NT2/D1 (cell line): ENCODE measurements around the gene LILRA2.
A peak's percentile ranks its signal among the peaks of the same experiment; 100 is the strongest.

Experiments
- DNase-seq: peaks from one replicate; pipeline ENCODE4 v3.0.0-alpha.2; 2011; ENCODE audit warnings: low read depth, low spot score
- H3K27me3 ChIP-seq: 2 replicates; pipeline ENCODE4 v1.6.0; 2011; ENCODE audit warnings: mild to moderate bottlenecking; ENCODE audit not compliant: insufficient read length, insufficient read depth
- H3K36me3 ChIP-seq: 2 replicates; pipeline ENCODE4 v1.6.1; 2011; ENCODE audit warnings: mild to moderate bottlenecking, low read length, mixed read lengths; ENCODE audit not compliant: insufficient read depth, insufficient read length
- H3K4me1 ChIP-seq: 2 replicates; pipeline ENCODE4 v1.5.1; 2011; ENCODE audit not compliant: insufficient read depth, insufficient read length
- H3K4me3 ChIP-seq: 2 replicates; pipeline ENCODE4 v1.5.1; 2011; ENCODE audit warnings: low read depth; ENCODE audit not compliant: insufficient read length
- H3K9ac ChIP-seq: 2 replicates; pipeline ENCODE4 v1.6.0; 2011; ENCODE audit warnings: low read depth; ENCODE audit not compliant: insufficient read length
- H3K9me3 ChIP-seq: 2 replicates; pipeline ENCODE4 v1.5.1; 2011; ENCODE audit warnings: mild to moderate bottlenecking, low read length; ENCODE audit not compliant: insufficient read depth
- SUZ12 ChIP-seq: IDR thresholded peaks from 2 replicates; pipeline ENCODE4 v1.6.1; 2011; ENCODE audit not compliant: insufficient read length, insufficient read depth; ENCODE audit errors: extremely low read depth
- YY1 ChIP-seq: IDR thresholded peaks from 2 replicates; pipeline ENCODE4 v1.6.1; 2011; ENCODE audit not compliant: insufficient read length, insufficient read depth
- ZNF274 ChIP-seq: IDR thresholded peaks from 2 replicates; pipeline ENCODE4 v1.6.1; 2011; ENCODE audit warnings: mild to moderate bottlenecking, low read depth, low read length

Gene LILRA2

GRCh38 chr19:54535601-54536000 lies 38.0 kb upstream of the LILRA2 start:
- no peak for DNase-seq
- Histone ChIP-seq H3K9me3 (no peaks in the 10 kb centered on the region), H3K9ac (no peak overlapping the region), H3K4me1 (no peaks in the 10 kb centered on the region), H3K27me3 (no peaks in the 10 kb centered on the region), H3K36me3 (no peaks in the 10 kb centered on the region), H3K4me3 (no peak overlapping the region)
- no peak for TF ChIP-seq SUZ12
- no peak for TF ChIP-seq ZNF274
- no peak for TF ChIP-seq YY1

DNA sequence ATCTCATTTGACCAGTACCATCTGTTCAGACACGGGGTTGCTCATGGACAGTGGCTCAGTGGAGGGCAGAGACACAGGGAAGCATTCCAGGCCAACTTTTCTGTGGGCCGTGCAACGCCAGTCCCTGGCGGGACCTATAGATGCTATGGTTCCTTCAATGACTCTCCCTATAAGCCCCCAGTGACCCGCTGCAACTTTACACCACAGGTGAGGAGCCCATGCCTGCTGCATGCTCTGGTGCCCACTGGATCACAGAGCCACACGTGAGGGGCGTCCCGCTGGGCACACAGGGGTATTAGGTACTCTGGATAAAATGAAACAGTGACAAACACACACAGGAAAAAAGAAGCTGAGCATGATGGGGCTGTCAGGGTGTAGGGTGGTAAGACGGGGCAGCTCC lies 36.6 kb upstream of the LILRA2 start:
- Histone ChIP-seq H3K36me3 (no peaks in the 10 kb centered on the region), H3K27me3 (no peaks in the 10 kb centered on the region), H3K9me3 (no peaks in the 10 kb centered on the region), H3K9ac (no peak overlapping the region), H3K4me1 (peaks cover 5% of the 10 kb centered on the region), H3K4me3 (no peak overlapping the region)
- TF ChIP-seq SUZ12 (no peak), ZNF274 (no peak), YY1 (no peak)
- no peak for DNase-seq

GRCh38 chr19:54541712-54542111 lies 31.9 kb upstream of the LILRA2 start:
- H3K9ac ChIP-seq = no peak overlapping the region
- H3K36me3 ChIP-seq = no peaks in the 10 kb centered on the region
- peaks cover 5% of the 10 kb centered on the region for H3K4me1 ChIP-seq
- H3K9me3 ChIP-seq = no peaks in the 10 kb centered on the region
- no peaks in the 10 kb centered on the region for H3K27me3 ChIP-seq
- TF ChIP-seq YY1 (no peak), SUZ12 (no peak), ZNF274 (no peak)
- H3K4me3 ChIP-seq = no peak overlapping the region
- peak; percentile 2 for DNase-seq

GRCh38 chr19:54548806-54549205 lies 24.8 kb upstream of the LILRA2 start:
- Histone ChIP-seq H3K4me1 (no peaks in the 10 kb centered on the region), H3K27me3 (no peaks in the 10 kb centered on the region), H3K9me3 (no peaks in the 10 kb centered on the region), H3K4me3 (no peak overlapping the region), H3K36me3 (no peaks in the 10 kb centered on the region), H3K9ac (no peak overlapping the region)
- DNase-seq = no peak
- TF ChIP-seq ZNF274 (no peak), YY1 (no peak), SUZ12 (no peak)

GRCh38 chr19:54549224-54549623 lies 24.4 kb upstream of the LILRA2 start:
- no peaks in the 10 kb centered on the region for H3K27me3 ChIP-seq
- H3K9ac ChIP-seq = no peak overlapping the region
- no peaks in the 10 kb centered on the region for H3K36me3 ChIP-seq
- H3K4me1 ChIP-seq = no peaks in the 10 kb centered on the region
- no peak for TF ChIP-seq YY1
- TF ChIP-seq SUZ12 = no peak
- TF ChIP-seq ZNF274 = no peak
- no peaks in the 10 kb centered on the region for H3K9me3 ChIP-seq
- H3K4me3 ChIP-seq = no peak overlapping the region
- DNase-seq = no peak

GRCh38 chr19:54551293-54551692 lies 22.3 kb upstream of the LILRA2 start:
- Histone ChIP-seq H3K9ac (no peak overlapping the region), H3K4me1 (no peaks in the 10 kb centered on the region), H3K4me3 (no peak overlapping the region), H3K9me3 (no peaks in the 10 kb centered on the region), H3K36me3 (no peaks in the 10 kb centered on the region), H3K27me3 (no peaks in the 10 kb centered on the region)
- DNase-seq = no peak
- TF ChIP-seq ZNF274 (no peak), SUZ12 (no peak), YY1 (no peak)

DNA sequence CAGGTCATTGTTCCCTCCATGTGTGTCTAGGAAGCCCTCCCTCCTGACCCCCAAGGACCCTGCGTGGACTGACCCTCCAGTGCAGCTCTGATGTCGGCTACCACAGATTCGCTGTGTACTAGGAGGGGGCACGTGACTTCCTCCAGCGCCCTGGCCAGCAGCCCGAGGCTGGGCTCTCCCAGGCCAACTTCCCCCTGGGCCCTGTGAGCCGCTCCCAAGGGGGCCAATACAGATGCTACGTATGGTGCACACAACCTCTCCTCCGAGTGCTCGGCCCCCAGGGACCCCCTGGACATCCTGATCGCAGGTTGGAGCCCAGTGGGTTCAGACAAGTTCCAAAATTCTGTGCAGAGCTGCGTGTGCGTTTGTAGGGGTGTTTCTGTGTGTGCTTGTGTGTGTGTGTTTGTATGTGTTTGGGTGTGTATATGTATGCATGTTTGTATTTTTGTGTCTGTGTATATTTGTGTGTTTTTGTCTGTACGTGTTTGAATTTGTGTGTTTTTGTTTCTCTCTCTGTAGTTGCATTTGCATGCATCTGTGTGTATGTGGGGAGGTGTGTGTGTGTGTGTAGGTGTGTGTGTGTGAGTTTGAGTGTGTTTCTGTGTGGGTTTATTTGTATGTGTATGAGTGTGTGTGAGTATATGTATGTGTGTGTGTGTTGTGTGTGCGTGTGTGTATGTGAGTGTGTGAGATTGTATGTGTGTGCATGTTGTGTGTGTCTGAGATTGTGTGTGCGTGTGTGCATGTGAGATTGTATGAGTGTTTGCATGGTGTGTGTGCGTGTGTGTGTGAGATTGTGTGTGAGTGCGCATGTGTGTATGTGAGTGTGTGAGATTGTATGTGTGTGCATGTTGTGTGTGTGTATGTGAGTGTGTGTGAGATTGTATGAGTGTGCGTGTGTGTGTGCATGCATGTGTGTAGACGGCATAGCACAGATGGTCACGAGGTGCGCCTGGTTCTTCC lies 21.4 kb upstream of the LILRA2 start:
- no peak for TF ChIP-seq ZNF274
- TF ChIP-seq SUZ12 = no peak
- no peak for TF ChIP-seq YY1
- H3K9ac ChIP-seq = no peak overlapping the region
- H3K27me3 ChIP-seq = no peaks in the 10 kb centered on the region
- no peaks in the 10 kb centered on the region for H3K9me3 ChIP-seq
- H3K4me3 ChIP-seq = no peak overlapping the region
- DNase-seq = no peak
- H3K4me1 ChIP-seq = no peaks in the 10 kb centered on the region
- H3K36me3 ChIP-seq = no peaks in the 10 kb centered on the region
